Naive B cell (primary cell): ENCODE measurements around the gene HOXB5. TPM values are rescaled to one million over a fixed set of nuclear protein-coding genes. Genes with fewer than 3 reads are reported as not detected.
A peak's percentile ranks its signal among the peaks of the same experiment; 100 is the strongest.

ENCODE experiments used
- ATAC-seq, 2 donors: fragments of 150-1000 bp; cut with Tn5 transposase; 2 replicates each; pipeline ENCODE4 v1.10.0; 2021; ENCODE audit warnings: low read depth in 2 of 2, mild to moderate bottlenecking in 2 of 2, moderate library complexity in 2 of 2
- DNase-seq: peaks from one replicate; pipeline ENCODE4 v3.0.0; 2022
- H3K27ac Mint-ChIP-seq, 6 donors: one replicate each; pipeline ENCODE4 v1.8.0; 2020 to 2022; ENCODE audit warnings: mild to moderate bottlenecking in 6 of 6, mixed read lengths in 6 of 6, moderate library complexity in 5 of 6, inconsistent platforms in 2 of 6
- H3K27me3 Mint-ChIP-seq, 3 donors: one replicate each; pipeline ENCODE4 v1.8.0; 2021 to 2022; ENCODE audit warnings: mixed read lengths in 3 of 3, mild to moderate bottlenecking in 1 of 3
- H3K36me3 Mint-ChIP-seq, 2 donors: one replicate each; pipeline ENCODE4 v1.8.0; 2020 to 2022; ENCODE audit warnings: mixed read lengths in 2 of 2, inconsistent platforms in 1 of 2, mild to moderate bottlenecking in 1 of 2
- H3K4me1 Mint-ChIP-seq, 3 donors: one replicate each; pipeline ENCODE4 v1.8.0; 2020 to 2022; ENCODE audit warnings: mixed read lengths in 3 of 3, inconsistent platforms in 1 of 3, mild to moderate bottlenecking in 1 of 3, moderate library complexity in 1 of 3
- H3K4me3 Mint-ChIP-seq, 8 donors: one replicate each; pipeline ENCODE4 v1.8.0; 2020 to 2022; ENCODE audit warnings: mild to moderate bottlenecking in 8 of 8, mixed read lengths in 8 of 8, moderate library complexity in 8 of 8, inconsistent platforms in 2 of 8
- H3K9me3 Mint-ChIP-seq, 7 donors: one replicate each; pipeline ENCODE4 v1.8.0; 2020 to 2022; ENCODE audit warnings: mixed read lengths in 7 of 7, mild to moderate bottlenecking in 5 of 7, inconsistent platforms in 2 of 7, moderate library complexity in 1 of 7
- polyA plus RNA-seq, 6 donors: library from polyadenylated mRNA; unstranded; fragments of 300-500 nt; fragmentation: Illumina TruSeq; gene quantifications; one replicate each; pipeline ENCODE4 v1.2.3, GENCODE V29; 2021; ENCODE audit warnings: low read depth in 6 of 6

Gene HOXB5
- polyA plus RNA-seq, 6 donors from 2014 or later = not detected

DNA sequence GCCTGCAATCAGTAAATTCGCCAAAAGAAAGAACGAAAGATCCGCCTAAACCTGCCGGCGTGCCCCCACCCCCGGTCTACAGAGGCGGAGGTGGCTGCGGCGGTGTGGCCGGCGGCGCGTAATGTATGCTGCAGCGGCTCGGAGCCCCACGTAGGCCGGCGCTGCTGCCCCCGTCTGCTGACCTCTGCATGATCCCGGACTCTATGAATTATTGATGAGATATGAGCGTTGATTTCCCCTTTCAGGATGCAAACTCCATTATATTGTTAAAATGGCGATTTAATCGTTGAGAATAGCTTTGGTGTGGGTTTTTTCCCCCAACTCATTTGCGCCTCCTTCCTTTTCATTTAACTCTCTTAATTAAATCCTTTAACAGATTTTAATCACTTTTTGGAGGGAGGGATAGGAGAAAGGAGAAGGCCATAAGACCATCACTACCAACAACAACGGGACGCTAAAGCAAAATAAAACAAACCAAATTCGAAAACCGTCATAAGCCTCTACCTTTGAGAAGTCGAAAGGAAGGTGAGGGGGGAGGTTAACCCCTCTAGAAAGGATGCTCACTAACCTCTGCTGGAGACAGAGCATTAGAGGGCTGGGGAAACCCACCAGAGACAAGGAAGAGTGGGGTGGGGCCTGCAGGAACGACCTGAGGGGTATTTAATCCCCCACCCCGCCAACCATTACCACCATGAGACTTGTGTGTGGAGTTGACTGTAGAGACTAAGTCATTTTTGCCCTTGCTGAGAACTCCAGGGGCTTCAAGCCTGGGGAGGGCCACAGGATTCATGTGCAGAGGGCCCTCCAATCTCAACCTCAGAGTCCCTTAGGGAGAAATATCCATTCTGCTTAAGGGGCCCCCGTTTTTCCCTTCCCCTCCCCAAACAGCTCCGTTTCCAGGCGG is 7.0 kb downstream of the HOXB5 start:
- Mint-ChIP-seq H3K27me3 (peaks cover 75 to 100% (median 97%) of the 10 kb centered on the region in 3 donors), H3K4me3 (peak overlapping the region; percentile 70 to 96 (median 89)), H3K27ac (peak overlapping the region in 4 of 6 donors; percentile 41 to 93 (median 76)), H3K4me1 (peaks cover 36 to 56% (median 41%) of the 10 kb centered on the region in 3 donors), H3K9me3 (no peaks in the 10 kb centered on the region), H3K36me3 (no peaks in the 10 kb centered on the region)
- ATAC-seq (no peak), DNase-seq (no peak)

DNA sequence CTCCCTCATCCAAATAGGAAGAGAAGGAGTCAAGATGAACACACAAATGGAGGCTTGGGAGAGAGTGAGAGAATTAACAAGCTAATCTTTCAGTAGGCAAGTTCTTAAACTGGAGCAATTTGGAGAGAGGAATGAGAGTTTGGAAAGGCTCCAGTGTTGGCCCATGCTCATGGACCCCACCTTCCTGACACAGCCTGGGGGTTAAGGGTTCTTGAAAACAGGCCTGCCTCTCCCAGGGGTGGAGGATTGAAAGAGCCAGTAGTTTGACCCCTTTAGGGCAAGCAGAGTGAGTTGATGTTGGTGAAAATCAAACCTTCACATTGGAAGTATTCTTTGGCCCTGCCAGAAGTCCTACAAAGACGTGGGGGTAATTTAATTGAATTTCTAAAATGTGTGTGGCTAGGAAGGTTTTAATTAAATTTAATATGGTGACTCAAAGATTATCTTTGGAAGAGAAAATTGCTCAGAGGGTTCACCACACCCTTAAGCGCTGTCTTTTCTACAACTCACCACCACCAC is 9.3 kb downstream of the HOXB5 start:
- ATAC-seq (no peak), DNase-seq (no peak)
- Mint-ChIP-seq H3K27me3 (peaks cover 75 to 100% (median 97%) of the 10 kb centered on the region in 3 donors), H3K4me3 (peak overlapping the region in 4 of 8 donors; percentile 9 to 91 (median 56)), H3K9me3 (peaks cover 0 to 2% (median 0%) of the 10 kb centered on the region in 7 donors), H3K36me3 (no peaks in the 10 kb centered on the region), H3K27ac (no peak overlapping the region), H3K4me1 (peaks cover 41 to 60% (median 42%) of the 10 kb centered on the region in 3 donors)

DNA sequence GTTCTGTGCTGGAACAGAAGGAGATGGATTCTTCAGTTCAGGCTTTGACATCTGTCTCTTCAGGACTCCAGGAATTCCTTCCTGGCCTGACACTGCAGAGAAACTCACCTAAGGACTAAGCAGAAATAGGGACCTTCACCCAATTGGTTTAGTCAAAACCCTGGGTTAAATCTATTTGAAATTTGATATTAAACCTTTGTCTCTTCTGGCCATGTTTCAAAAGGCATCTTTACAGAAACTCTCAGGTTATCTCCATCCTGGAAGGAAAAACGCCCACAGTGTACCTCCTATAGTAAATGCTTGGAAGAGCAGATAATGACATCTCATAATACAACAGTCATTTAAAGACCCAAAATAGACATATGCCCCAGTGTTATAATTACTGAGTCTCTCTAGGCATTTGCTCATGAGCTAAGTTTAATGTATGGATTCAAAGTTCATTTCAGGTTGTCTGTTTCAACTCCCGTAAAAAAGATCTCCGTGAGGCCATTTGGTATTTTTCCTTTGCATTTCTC is 9.8 kb downstream of the HOXB5 start:
- DNase-seq = no peak
- H3K4me1 Mint-ChIP-seq = peaks cover 45 to 64% (median 47%) of the 10 kb centered on the region in 3 donors
- peaks cover 0 to 4% (median 0%) of the 10 kb centered on the region in 7 donors for H3K9me3 Mint-ChIP-seq
- peaks cover 76 to 100% (median 97%) of the 10 kb centered on the region in 3 donors for H3K27me3 Mint-ChIP-seq
- ATAC-seq = no peak
- H3K27ac Mint-ChIP-seq = peak overlapping the region in 1 of 6 donors; percentile 45
- peaks cover 0 to 2% of the 10 kb centered on the region in 2 donors for H3K36me3 Mint-ChIP-seq
- peak overlapping the region in 3 of 8 donors; percentile 75 to 91 (median 88) for H3K4me3 Mint-ChIP-seq

DNA sequence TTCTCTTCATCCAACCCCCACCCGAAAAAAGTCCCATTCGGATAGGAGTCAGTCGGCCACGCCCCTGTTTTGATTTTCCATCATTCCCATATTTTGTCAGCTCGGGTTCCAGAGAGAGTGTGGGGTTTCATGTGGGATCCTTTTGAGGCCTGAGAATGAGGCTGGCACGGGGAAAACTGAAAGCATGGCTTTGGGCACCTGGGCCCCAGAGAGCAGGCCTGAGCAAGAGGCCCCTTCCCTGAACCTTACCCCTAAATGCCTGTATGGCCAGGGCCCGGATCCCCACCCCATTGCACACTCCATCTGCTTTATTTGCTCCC is 10.9 kb downstream of the HOXB5 start:
- Mint-ChIP-seq H3K9me3 (peaks cover 0 to 5% (median 0%) of the 10 kb centered on the region in 7 donors), H3K27ac (peak overlapping the region in 2 of 6 donors; percentile 16 to 81), H3K4me3 (peak overlapping the region; percentile 68 to 91 (median 81)), H3K27me3 (peaks cover 68 to 94% (median 92%) of the 10 kb centered on the region in 3 donors), H3K36me3 (peaks cover 0 to 8% of the 10 kb centered on the region in 2 donors), H3K4me1 (peaks cover 51 to 67% (median 52%) of the 10 kb centered on the region in 3 donors)
- ATAC-seq (no peak), DNase-seq (no peak)

DNA sequence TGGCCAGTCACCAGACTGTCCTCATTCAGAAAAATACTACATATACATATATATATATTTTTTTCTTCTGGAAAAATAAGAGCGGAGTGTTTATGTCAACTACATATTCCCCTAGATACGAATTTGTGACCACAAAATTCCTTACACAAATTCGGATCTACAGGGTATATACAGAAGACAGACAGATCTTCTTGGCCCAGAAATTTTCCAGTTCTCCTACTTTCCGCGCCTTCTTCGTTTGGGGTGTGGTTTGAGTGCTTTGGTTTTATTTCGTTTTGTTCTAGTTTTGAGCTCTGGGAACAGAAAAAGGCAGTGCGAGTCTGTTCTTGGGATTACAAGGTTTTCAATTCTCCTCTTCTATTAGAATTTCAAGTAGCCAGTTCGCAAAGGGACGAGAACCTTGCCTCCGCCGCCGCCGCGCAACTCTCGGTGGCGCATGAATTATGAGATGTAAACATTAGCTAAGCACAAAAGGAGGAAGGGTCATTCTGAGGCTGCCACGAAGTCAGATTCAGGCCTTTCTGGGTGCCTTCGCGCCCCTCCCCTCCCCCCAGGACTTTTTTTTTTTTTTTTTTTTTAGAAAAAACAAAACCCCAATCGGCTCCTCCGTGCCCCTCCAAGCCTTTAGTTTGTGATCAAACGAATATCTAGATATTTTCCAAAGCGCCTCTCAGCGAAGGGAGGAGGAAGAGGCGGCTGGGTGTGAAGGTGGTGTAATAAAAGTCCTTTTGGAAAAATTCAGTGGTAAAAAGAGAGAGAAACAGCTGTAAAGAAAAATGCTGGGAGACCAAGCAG is 13.6 kb downstream of the HOXB5 start:
- peaks cover 45 to 64% (median 50%) of the 10 kb centered on the region in 3 donors for H3K4me1 Mint-ChIP-seq
- peak overlapping the region in 7 of 8 donors; percentile 20 to 94 (median 82) for H3K4me3 Mint-ChIP-seq
- peak overlapping the region in 3 of 6 donors; percentile 10 to 93 (median 92) for H3K27ac Mint-ChIP-seq
- ATAC-seq (no peak), DNase-seq (no peak)
- peaks cover 0 to 8% of the 10 kb centered on the region in 2 donors for H3K36me3 Mint-ChIP-seq
- H3K9me3 Mint-ChIP-seq = peaks cover 0 to 5% (median 0%) of the 10 kb centered on the region in 7 donors
- H3K27me3 Mint-ChIP-seq = peaks cover 50 to 87% (median 81%) of the 10 kb centered on the region in 3 donors

DNA sequence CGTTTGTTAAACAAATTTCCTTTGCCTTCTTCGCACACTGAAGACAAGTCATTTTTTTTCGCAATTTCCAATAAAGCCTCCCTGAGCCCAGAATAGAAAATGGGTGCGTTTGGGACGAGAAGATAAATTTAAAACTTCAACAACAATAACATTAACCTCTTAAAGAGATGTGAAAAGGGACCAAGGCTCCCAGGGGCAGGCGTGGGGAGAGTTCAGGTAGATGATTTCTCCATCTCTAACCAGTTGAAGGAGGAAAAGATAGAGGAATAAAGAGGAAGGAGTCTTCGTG is 14.2 kb downstream of the HOXB5 start:
- DNase-seq = no peak
- Mint-ChIP-seq H3K4me3 (peak overlapping the region in 6 of 8 donors; percentile 29 to 94 (median 90)), H3K36me3 (peaks cover 0 to 8% of the 10 kb centered on the region in 2 donors), H3K4me1 (peaks cover 43 to 60% (median 47%) of the 10 kb centered on the region in 3 donors), H3K27me3 (peaks cover 55 to 87% (median 78%) of the 10 kb centered on the region in 3 donors), H3K9me3 (peaks cover 0 to 5% (median 0%) of the 10 kb centered on the region in 7 donors), H3K27ac (peak overlapping the region in 2 of 6 donors; percentile 31 to 94)
- no peak for ATAC-seq

DNA sequence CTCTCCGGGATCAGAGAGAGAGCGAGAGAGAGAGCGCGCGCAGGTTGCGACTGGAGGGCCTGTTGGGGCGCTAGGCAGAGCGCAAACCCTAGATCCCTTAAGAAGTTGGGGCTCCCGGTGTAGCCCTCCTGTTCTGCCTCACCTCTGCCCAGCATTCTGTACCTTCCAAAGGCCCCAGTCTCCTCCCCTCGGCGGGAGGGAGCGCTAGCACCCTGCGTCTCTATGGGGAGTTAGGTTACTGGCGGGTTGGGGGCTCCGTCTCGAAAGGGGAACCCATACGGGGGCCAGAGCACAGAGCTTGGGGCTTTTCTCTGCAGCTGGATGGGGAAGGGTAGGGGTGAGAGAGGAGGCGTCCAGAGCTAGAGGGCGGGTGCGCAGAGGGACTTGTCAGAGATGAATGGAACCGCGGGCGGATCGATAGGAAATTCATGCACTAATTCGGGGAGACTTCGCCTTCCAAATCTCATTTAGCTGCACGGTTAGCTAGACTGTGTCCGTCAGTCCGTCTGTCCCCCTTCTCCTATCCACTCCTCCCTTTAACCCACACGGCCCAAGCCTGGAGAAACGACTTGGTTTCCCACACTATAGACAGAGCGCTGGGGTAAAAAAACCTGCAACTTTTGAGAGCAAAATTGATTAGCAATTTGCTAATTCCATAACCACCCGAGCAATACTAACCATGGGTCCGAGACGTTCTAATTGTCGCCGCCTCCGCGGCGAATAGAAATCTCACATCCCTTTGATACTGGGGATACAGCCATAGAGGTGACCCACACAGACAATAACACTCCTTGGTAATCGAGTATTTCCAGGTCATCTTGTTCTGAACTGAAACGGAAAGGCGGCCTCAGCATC is 14.7 kb downstream of the HOXB5 start:
- H3K4me1 Mint-ChIP-seq = peaks cover 43 to 60% (median 47%) of the 10 kb centered on the region in 3 donors
- peaks cover 54 to 86% (median 78%) of the 10 kb centered on the region in 3 donors for H3K27me3 Mint-ChIP-seq

DNA sequence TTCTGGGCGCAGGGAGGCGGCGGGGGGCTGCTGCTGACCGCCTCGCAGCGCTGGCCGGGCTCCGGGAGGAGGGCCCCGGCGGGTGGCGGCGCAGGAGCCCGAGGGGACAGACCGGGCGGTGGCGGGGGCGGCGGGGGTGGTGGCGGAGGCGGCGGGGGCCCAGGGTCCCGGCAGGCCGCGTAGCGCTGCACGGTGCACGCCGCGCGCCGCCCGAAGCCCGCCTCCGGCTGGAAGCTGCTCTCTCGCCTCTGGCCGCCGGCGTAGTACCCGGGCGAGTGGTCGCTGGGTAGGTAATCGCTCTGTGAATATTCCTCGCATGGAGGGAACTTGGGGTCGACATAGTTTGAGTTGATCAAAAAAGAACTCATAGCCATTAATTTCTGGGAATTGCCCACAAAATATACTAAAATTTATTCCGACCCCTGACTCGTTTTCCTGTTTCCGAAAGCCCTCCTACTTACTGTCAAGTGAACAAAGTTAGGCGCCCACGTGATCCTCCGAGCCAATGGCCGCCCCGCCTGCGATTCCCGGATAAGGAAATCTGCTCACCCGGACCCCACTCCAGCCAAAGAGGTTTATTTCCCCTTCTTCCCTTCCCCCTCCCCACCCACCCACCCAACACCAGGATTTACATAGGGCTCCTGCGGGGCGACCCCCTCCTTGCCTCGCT is 15.5 kb downstream of the HOXB5 start, which contains the start of gene HOXB4:
HOXB4 (minus strand) TSS at position 405 of the 670 bp plus-strand sequence; CDS start at position 374, 31 bp downstream.
- Mint-ChIP-seq H3K27ac (peak within 1 kb of the TSS; percentile 29 to 94 (median 65)), H3K27me3 (peaks cover 55 to 86% (median 77%) of the 10 kb centered on the region in 3 donors), H3K4me1 (peaks cover 40 to 58% (median 53%) of the 10 kb centered on the region in 3 donors), H3K36me3 (peaks cover 0 to 8% of the 10 kb centered on the region in 2 donors), H3K4me3 (peak within 1 kb of the TSS; percentile 71 to 94 (median 91)), H3K9me3 (peaks cover 0 to 5% (median 0%) of the 10 kb centered on the region in 7 donors)
- peak; percentile 55 to 60 for ATAC-seq
- DNase-seq = peak; percentile 61

More for the DNA sequence above, 14.7 kb downstream of the HOXB5 start:
- peaks cover 0 to 5% (median 0%) of the 10 kb centered on the region in 7 donors for H3K9me3 Mint-ChIP-seq
- peaks cover 0 to 8% of the 10 kb centered on the region in 2 donors for H3K36me3 Mint-ChIP-seq
- DNase-seq (no peak), ATAC-seq (peak; percentile 35 to 45)
- peak overlapping the region; percentile 71 to 94 (median 91) for H3K4me3 Mint-ChIP-seq
- H3K27ac Mint-ChIP-seq = peak overlapping the region in 4 of 6 donors; percentile 54 to 94 (median 78)

DNA sequence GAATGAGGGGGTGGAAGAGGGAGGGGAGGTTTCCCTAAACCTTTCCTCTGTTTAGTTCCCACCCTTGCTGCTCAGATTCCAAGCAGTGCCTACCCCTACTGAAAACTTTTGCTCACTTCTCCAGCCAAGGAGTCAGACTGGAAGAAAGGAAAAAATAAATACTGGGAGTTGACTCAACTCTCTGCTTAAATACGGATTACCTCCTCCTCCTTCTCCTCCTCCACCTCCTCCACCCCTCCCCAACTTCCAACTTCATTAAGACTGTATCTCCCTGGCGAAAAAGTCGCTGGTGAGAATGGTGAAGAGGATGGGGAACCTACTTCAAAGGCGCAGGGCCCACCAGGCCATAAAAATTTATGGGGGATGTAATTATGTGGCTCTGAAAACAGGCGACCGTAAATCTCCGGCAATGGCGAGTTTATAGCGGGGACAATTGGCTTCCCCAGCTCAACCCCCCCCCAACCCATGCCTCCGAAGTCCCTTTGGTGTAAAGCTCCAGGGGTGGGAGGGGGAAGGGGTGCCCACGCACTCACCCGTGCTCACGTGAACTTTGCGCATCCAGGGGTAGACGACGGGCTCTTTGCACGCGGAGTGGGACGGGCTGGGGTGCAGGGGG is 16.1 kb downstream of the HOXB5 start:
- Mint-ChIP-seq H3K27ac (peak overlapping the region in 2 of 6 donors; percentile 30 to 68), H3K36me3 (peaks cover 0 to 8% of the 10 kb centered on the region in 2 donors), H3K9me3 (peaks cover 0 to 5% (median 0%) of the 10 kb centered on the region in 7 donors), H3K27me3 (peaks cover 52 to 86% (median 75%) of the 10 kb centered on the region in 3 donors), H3K4me3 (peak overlapping the region; percentile 62 to 91 (median 86)), H3K4me1 (peaks cover 35 to 53% (median 52%) of the 10 kb centered on the region in 3 donors)
- ATAC-seq (peak in 1 of 2 donors; percentile 7), DNase-seq (no peak)

DNA sequence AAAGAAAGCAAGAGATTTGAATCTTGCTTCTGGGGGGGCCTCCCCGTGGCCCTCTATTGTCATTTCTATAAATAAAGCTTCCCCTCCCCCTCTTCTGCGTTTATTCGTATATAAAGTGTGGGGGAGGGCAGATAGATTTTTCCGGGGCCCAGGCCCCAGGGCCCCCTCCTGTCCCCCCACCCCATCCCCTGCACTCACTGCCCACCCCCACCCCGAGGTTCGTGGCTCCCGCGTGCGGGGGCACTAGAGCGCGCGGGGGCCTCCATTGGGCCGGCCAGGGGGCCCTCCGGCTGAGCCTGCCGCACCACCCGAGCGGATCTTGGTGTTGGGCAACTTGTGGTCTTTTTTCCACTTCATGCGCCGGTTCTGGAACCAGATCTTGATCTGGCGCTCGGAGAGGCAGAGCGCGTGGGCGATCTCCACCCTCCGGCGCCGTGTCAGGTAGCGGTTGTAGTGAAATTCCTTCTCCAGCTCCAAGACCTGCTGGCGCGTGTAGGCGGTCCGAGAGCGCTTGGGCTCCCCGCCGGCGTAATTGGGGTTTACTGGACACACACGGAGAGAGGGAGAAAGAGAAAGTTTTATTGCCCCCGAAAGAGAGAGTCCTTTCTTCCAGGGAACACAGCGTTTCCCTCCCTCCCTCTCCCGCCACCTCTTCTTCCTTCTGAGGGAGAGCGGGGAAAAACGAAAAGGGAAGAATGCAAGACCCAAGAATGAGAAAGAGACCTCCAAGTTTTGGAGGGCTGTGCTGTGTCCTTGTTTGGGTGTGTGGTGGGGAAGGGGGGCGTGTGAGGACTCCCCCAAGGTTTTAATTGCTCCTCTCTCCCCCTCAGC is 16.9 kb downstream of the HOXB5 start:
- DNase-seq = no peak

More for the DNA sequence above, 16.9 kb downstream of the HOXB5 start:
- H3K9me3 Mint-ChIP-seq = peaks cover 0 to 5% (median 0%) of the 10 kb centered on the region in 7 donors
- H3K27me3 Mint-ChIP-seq = peaks cover 53 to 86% (median 77%) of the 10 kb centered on the region in 3 donors
- peaks cover 0 to 8% of the 10 kb centered on the region in 2 donors for H3K36me3 Mint-ChIP-seq
- H3K4me3 Mint-ChIP-seq = peak overlapping the region; percentile 69 to 91 (median 86)
- ATAC-seq = no peak
- peaks cover 35 to 52% (median 48%) of the 10 kb centered on the region in 3 donors for H3K4me1 Mint-ChIP-seq
- peak overlapping the region in 4 of 6 donors; percentile 42 to 89 (median 50) for H3K27ac Mint-ChIP-seq
